Stimulated activated CD8-positive, alpha-beta memory T cell treated with anti-CD3 and anti-CD28 coated beads, Interleukin-12 subunit alpha, Interleukin-12 subunit beta, amount 100 ng/mL, for 24 hours (primary cell): ENCODE results near the gene NFKBIA.
"Not testable (repeated sequence)": the region's sequence is repeated elsewhere in the genome, so short reads cannot be mapped to it uniquely, and the experiment has no call there.

ENCODE experiments used
- DNase-seq: peaks from one replicate; pipeline ENCODE4 v3.0.0-alpha.2; 2020; ENCODE audit errors: extremely low read depth

NFKBIA gene

GRCh38 chr14:35390577-35391387 is 13.8 kb downstream of the NFKBIA start:
- DNase-seq: no peak

GRCh38 chr14:35389315-35389667 is 15.3 kb downstream of the NFKBIA start:
- DNase-seq: no peak

- no peak for DNase-seq
Observed at GRCh38 chr14:35388656-35389314, 15.8 kb downstream of the NFKBIA start.

GRCh38 chr14:35387713-35388579 is 16.6 kb downstream of the NFKBIA start:
- DNase-seq: no peak

GRCh38 chr14:35387219-35387618 is 17.3 kb downstream of the NFKBIA start:
- DNase-seq: no peak

- no peak for DNase-seq
Observed at GRCh38 chr14:35386673-35387125, 17.9 kb downstream of the NFKBIA start.

GRCh38 chr14:35385042-35385839 is 19.3 kb downstream of the NFKBIA start:
- DNase-seq: no peak

- no peak for DNase-seq
Observed at GRCh38 chr14:35384455-35385041, 20.0 kb downstream of the NFKBIA start.

- no peak for DNase-seq
Observed at GRCh38 chr14:35383569-35384454, 20.7 kb downstream of the NFKBIA start.

GRCh38 chr14:35380794-35381193 is 23.8 kb downstream of the NFKBIA start:
- DNase-seq: no peak

- DNase-seq: not testable (repeated sequence)
Observed at GRCh38 chr14:35379234-35379933, 25.2 kb downstream of the NFKBIA start.

- DNase-seq: no peak
Observed at GRCh38 chr14:35378425-35379233, 25.9 kb downstream of the NFKBIA start.

- DNase-seq: no peak
Observed at GRCh38 chr14:35375558-35376025, 29.0 kb downstream of the NFKBIA start.

- DNase-seq: no peak
Observed at GRCh38 chr14:35374263-35374712, 30.3 kb downstream of the NFKBIA start.

- DNase-seq: not testable (repeated sequence)
Observed at GRCh38 chr14:35373208-35373607, 31.3 kb downstream of the NFKBIA start.

GRCh38 chr14:35370969-35371368 is 33.6 kb downstream of the NFKBIA start:
- no peak for DNase-seq

GRCh38 chr14:35369701-35370191 is 34.8 kb downstream of the NFKBIA start:
- no peak for DNase-seq
